ENCODE results near the gene BHLHE40. TPM values are rescaled to one million over a fixed set of nuclear protein-coding genes. Genes with fewer than 3 reads are reported as not detected.

Gene BHLHE40
- total RNA-seq, 1 donor from 2014 or later = 52.2 TPM

GRCh38 chr3:5007873-5008272 lies 28.6 kb downstream of the BHLHE40 start:
- no peak overlapping the region for H3K27ac ChIP-seq
- no peaks in the 10 kb centered on the region for H3K27me3 ChIP-seq
- no peak for TF ChIP-seq CTCF (IDR thresholded peaks at IDR 0.05)
- H3K4me1 ChIP-seq = no peaks in the 10 kb centered on the region
- no peak overlapping the region for H3K4me3 ChIP-seq
- DNase-seq (ENCODE audit: low spot score in 2 of 2) = no peak
- no peaks in the 10 kb centered on the region for H3K36me3 ChIP-seq
- no peaks in the 10 kb centered on the region for H3K9me3 ChIP-seq
- intact Hi-C loops (cut with DNase I) = no loop called here

DNA sequence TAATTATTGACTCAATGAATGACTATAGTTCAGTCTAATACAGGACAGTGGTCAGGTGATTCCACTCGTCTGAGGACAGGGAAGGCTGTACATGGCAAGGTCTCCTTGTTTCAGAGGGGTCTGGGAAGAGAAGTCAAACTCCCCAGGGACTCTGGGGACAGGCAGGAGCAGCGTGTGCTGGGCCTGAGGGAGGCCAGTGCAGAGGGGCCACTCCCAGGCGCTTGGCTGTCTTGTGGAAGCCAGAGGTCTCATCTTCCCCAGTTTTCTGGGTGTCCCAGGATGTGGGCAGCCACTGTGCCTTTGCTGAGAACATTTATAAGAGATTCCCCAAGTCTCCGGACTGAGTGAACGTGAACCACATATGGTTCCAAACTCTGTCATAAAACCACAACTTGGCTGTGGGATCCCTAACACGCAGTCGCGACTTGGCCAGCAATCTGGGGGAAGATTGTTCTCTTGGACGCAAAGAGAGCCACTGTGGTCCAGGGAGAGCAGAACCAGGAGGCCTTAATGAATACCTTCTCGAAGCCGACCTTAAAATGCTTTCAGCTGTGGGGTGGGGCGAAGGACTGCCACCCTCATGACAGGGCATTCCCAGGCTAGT lies 30.4 kb downstream of the BHLHE40 start:
- no peak overlapping the region for H3K27ac ChIP-seq
- no peak for DNase-seq (ENCODE audit: low spot score in 2 of 2)
- intact Hi-C loops (cut with DNase I) = no loop called here
- H3K9me3 ChIP-seq = no peaks in the 10 kb centered on the region
- H3K36me3 ChIP-seq = no peaks in the 10 kb centered on the region
- H3K27me3 ChIP-seq = no peaks in the 10 kb centered on the region
- no peak for TF ChIP-seq CTCF (IDR thresholded peaks at IDR 0.05)
- no peaks in the 10 kb centered on the region for H3K4me1 ChIP-seq
- no peak overlapping the region for H3K4me3 ChIP-seq

- TF ChIP-seq CTCF (IDR thresholded peaks at IDR 0.05) = no peak
- Histone ChIP-seq H3K27me3 (no peaks in the 10 kb centered on the region), H3K9me3 (no peaks in the 10 kb centered on the region), H3K36me3 (no peaks in the 10 kb centered on the region), H3K27ac (no peak overlapping the region), H3K4me3 (no peak overlapping the region), H3K4me1 (no peaks in the 10 kb centered on the region)
- DNase-seq (ENCODE audit: low spot score in 2 of 2) = no peak
- intact Hi-C loops (cut with DNase I) = no loop called here
These were observed 30.9 kb downstream of the BHLHE40 start for GRCh38 chr3:5010140-5010539.

GRCh38 chr3:5010706-5011554 lies 31.7 kb downstream of the BHLHE40 start:
- intact Hi-C loops (cut with DNase I) = no loop called here
- no peaks in the 10 kb centered on the region for H3K27me3 ChIP-seq

DNA sequence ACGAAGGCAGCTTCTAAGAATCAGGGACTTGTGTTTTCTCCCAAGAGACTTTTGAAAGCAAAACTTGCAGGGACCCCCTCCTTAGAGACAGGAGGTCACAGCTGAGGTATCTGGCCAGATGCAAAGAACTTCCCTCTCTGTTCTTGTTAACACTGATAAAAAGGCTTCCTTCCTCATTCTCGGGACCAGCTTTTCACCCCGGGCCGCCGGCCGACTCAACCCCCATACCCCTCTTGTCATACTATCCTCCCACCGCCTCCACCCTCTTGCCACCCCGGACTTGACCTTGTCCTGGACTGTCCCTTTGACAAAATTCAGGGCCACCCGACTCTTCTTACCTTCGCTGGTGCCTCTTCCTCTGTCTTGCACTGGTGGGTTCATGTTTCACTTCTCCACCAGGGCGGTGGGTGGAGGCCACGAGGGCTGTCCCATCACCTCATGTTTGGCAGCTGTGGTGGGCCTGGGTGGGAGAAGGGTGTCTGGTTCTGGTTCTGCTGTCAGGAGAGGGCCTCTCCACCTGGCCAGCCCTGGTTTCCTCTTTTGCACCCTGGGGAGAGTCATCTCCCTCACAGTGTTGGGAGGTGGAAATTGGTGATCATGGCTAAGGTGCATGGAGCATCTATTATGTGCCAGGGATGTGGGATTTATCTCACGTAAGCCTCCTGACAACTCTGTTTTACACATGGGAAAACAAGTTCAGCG lies 32.5 kb downstream of the BHLHE40 start:
- TF ChIP-seq CTCF (IDR thresholded peaks at IDR 0.05) = no peak
- intact Hi-C loops (cut with DNase I) = no loop called here
- no peak for DNase-seq (ENCODE audit: low spot score in 2 of 2)
- Histone ChIP-seq H3K27ac (no peak overlapping the region), H3K27me3 (no peaks in the 10 kb centered on the region), H3K36me3 (no peaks in the 10 kb centered on the region), H3K9me3 (no peaks in the 10 kb centered on the region), H3K4me1 (no peaks in the 10 kb centered on the region), H3K4me3 (no peak overlapping the region)

More at GRCh38 chr3:5010706-5011554, 31.7 kb downstream of the BHLHE40 start:
- H3K4me1 ChIP-seq = no peaks in the 10 kb centered on the region
- DNase-seq (ENCODE audit: low spot score in 2 of 2) = no peak
- H3K27ac ChIP-seq = no peak overlapping the region
- no peak for TF ChIP-seq CTCF (IDR thresholded peaks at IDR 0.05)
- H3K9me3 ChIP-seq = no peaks in the 10 kb centered on the region
- no peaks in the 10 kb centered on the region for H3K36me3 ChIP-seq
- no peak overlapping the region for H3K4me3 ChIP-seq
